ENCODE results near the gene LDB3.

Gene LDB3

DNA sequence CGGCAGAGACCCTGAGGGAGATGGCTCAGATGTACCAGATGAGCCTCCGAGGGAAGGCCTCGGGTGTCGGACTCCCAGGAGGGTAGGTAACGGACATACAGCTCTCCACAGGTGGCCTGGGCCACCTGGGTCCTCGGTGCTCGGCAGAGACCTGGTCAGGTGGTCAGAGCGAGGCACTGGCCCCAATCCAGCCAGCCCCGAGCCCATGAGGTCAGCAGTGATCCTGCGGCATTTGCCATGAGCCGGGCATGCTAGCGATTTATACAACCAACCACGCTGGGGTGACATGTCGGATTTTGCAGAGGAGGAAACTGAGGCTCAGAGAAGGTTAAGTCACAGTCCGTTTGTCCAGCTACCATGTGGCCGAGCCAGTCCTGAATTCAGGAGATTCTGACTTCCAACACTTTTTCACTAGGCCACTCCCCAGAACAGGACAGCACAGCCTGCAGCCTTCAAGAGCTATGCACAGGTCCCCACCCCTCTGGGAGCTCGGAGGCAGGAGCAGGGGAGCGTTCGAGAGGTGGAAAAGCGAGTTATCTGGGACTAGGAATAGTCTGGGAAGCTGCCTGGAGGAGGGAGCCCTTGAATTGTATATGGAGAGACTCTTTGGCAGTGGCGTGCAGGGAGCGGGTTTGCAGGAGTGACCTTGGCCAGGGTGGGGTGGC is 13.5 kb downstream of the LDB3 start:
- no peaks in the 10 kb centered on the region for H3K27me3 ChIP-seq (ENCODE audit: control insufficient read depth in 1 of 2, insufficient read depth in 2 of 2, low read length in 2 of 2)
- peak overlapping the region; percentile 66 for H3K27ac ChIP-seq (ENCODE audit: low read depth, low read length)
- no peaks in the 10 kb centered on the region for H3K9me3 ChIP-seq (ENCODE audit: low read length)
- no peak overlapping the region for H3K4me3 ChIP-seq (ENCODE audit: low read depth in 1 of 2, low read length in 2 of 2)
- peaks cover 22% of the 10 kb centered on the region for H3K36me3 ChIP-seq (ENCODE audit: insufficient read depth, low read length)
- H3K9ac ChIP-seq (ENCODE audit: low read length) = no peak overlapping the region
- peaks cover 60% of the 10 kb centered on the region for H3K4me1 ChIP-seq (ENCODE audit: insufficient read depth, low read length)

DNA sequence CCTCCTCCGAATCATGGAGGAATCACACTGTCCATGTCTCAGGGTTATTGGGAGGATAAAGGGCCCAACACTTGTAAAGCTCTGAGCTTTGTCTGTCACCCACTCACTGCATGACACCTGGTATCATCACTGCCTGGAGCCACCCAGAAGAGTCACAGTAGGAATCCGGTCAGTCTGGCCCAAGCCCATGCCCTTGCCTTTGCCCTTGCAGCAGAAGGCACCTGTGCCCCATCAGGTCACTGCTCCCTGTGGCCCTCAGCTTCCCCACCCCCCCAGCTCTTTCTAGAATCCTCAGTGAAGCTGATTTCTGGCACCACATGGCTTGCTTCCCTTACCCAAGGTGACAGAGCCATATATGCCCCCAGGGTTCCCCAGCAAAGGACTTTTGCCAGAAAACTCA is 14.4 kb downstream of the LDB3 start:
- Histone ChIP-seq H3K4me3 (ENCODE audit: low read depth in 1 of 2, low read length in 2 of 2) (no peak overlapping the region), H3K9me3 (ENCODE audit: low read length) (no peaks in the 10 kb centered on the region), H3K4me1 (ENCODE audit: insufficient read depth, low read length) (peaks cover 64% of the 10 kb centered on the region), H3K9ac (ENCODE audit: low read length) (no peak overlapping the region), H3K36me3 (ENCODE audit: insufficient read depth, low read length) (peaks cover 22% of the 10 kb centered on the region), H3K27ac (ENCODE audit: low read depth, low read length) (no peak overlapping the region), H3K27me3 (ENCODE audit: control insufficient read depth in 1 of 2, insufficient read depth in 2 of 2, low read length in 2 of 2) (no peaks in the 10 kb centered on the region)

DNA sequence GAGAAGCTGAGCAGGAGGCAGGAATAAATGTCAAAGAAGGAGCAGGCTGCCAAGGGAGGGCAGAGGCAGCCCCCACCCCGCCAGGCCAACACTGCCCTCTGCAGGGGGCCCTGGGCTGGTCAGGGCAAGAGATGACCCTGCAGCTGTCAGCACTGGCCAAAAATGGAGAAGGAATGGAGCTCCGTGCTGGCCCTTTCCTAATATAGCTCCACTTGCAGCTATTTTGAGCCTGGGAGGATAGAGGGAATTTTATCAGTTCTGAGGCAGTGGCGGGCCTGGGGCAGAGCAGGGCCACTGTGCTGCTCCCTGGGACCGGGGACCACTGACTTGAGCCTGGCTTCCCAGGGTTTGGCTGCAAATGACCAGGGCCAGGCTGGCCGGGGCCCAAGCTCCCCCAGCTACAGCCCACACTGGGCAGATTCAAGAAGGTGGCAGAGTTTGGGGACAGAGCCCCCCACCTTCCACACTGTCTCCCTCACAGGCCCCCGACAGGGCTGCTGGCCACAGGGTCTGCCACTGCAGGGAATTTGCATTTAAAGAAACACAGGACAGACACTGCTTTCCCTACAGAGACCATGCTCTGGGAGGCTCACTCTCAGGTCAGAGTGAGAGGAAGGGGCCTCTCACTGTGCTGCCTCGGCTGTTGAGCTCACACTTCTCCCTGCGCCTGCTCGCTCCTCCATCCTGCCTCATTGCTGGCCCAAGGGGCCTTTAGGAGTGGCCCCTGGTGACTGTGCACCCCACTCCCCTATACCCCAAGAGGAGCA is 16.2 kb downstream of the LDB3 start:
- no peak overlapping the region for H3K9ac ChIP-seq (ENCODE audit: low read length)
- H3K9me3 ChIP-seq (ENCODE audit: low read length) = no peaks in the 10 kb centered on the region
- H3K4me1 ChIP-seq (ENCODE audit: insufficient read depth, low read length) = peaks cover 78% of the 10 kb centered on the region
- H3K27ac ChIP-seq (ENCODE audit: low read depth, low read length) = peak overlapping the region; percentile 86
- H3K27me3 ChIP-seq (ENCODE audit: control insufficient read depth in 1 of 2, insufficient read depth in 2 of 2, low read length in 2 of 2) = no peaks in the 10 kb centered on the region
- H3K4me3 ChIP-seq (ENCODE audit: low read depth in 1 of 2, low read length in 2 of 2) = no peak overlapping the region
- H3K36me3 ChIP-seq (ENCODE audit: insufficient read depth, low read length) = peaks cover 22% of the 10 kb centered on the region

DNA sequence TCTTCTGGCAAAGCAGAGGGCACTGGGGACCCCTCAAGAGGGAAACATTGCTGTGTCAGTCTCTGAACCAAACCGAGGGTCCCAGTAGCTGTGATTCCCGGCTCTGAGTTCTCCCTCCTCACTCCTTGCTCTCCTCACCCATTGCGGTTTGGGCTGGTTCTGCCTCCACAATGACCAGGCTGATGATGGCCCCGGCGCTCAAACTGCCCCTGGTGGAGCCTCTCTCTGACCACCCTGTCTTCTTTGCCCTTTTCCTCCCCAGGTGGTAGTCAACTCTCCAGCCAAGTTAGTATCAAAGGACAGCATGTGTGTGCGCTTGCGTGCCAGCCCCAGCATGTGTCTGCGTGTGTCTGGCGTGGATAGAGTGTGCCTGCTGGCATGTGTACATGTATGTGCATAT is 17.1 kb downstream of the LDB3 start:
- Histone ChIP-seq H3K9me3 (ENCODE audit: low read length) (no peaks in the 10 kb centered on the region), H3K4me1 (ENCODE audit: insufficient read depth, low read length) (peaks cover 78% of the 10 kb centered on the region), H3K9ac (ENCODE audit: low read length) (no peak overlapping the region), H3K4me3 (ENCODE audit: low read depth in 1 of 2, low read length in 2 of 2) (no peak overlapping the region), H3K27ac (ENCODE audit: low read depth, low read length) (peak overlapping the region; percentile 86), H3K36me3 (ENCODE audit: insufficient read depth, low read length) (peaks cover 22% of the 10 kb centered on the region), H3K27me3 (ENCODE audit: control insufficient read depth in 1 of 2, insufficient read depth in 2 of 2, low read length in 2 of 2) (no peaks in the 10 kb centered on the region)

DNA sequence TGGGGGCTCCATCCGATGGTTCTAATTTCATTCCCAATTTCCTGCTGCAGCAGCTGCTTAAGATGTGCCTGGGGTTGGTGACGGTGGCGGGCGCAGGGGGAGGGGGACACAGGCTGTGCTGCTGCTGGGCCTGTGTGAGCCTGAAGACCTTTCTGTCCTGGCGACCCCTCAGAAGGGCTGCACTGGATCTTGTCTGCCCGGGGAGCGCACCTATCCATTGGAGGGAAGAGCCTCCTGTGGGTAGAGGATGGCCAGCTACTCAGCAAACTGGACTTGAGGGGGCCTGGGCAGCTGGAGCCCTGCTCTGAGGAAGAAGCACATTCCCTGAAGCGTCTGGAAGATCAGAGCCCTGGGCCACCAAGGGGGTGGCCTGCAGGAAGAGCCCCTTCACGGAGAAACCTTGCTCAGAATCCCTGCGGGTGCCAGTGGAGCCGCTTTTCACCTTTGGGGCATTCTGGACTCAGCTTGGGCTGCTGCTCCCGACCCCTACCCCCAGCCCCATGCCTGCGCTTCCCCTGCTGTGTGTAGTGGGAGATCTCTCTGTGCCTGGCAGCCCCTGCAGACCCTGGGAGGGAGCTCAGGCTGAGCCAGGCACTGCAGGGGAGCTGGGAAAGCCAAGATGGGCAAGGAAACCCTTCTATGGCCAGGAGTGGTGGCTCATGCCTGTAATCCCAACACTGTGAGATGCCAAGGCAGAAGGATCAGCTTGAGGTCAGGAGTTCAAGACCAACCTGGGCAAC is 17.8 kb downstream of the LDB3 start:
- Histone ChIP-seq H3K27ac (ENCODE audit: low read depth, low read length) (peak overlapping the region; percentile 67), H3K4me1 (ENCODE audit: insufficient read depth, low read length) (peaks cover 73% of the 10 kb centered on the region), H3K9ac (ENCODE audit: low read length) (no peak overlapping the region)

DNA sequence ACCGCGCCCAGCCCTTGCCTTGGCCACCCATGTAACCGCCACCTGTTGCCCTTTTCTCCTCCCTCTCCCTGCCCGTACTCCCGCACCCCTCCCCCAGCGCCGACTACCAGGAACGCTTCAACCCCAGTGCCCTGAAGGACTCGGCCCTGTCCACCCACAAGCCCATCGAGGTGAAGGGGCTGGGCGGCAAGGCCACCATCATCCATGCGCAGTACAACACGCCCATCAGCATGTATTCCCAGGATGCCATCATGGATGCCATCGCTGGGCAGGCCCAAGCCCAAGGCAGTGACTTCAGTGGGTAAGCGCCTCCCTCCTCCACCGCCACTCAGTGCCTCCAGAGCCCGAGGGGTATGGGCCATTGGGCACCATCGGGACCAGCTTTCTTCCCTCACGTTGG is 18.7 kb downstream of the LDB3 start:
- Histone ChIP-seq H3K4me3 (ENCODE audit: low read depth in 1 of 2, low read length in 2 of 2) (no peak overlapping the region), H3K27ac (ENCODE audit: low read depth, low read length) (peak overlapping the region; percentile 67), H3K4me1 (ENCODE audit: insufficient read depth, low read length) (peaks cover 64% of the 10 kb centered on the region), H3K9me3 (ENCODE audit: low read length) (no peaks in the 10 kb centered on the region), H3K27me3 (ENCODE audit: control insufficient read depth in 1 of 2, insufficient read depth in 2 of 2, low read length in 2 of 2) (no peaks in the 10 kb centered on the region), H3K36me3 (ENCODE audit: insufficient read depth, low read length) (peaks cover 15% of the 10 kb centered on the region), H3K9ac (ENCODE audit: low read length) (no peak overlapping the region)

More for the DNA sequence above, 17.8 kb downstream of the LDB3 start:
- Histone ChIP-seq H3K9me3 (ENCODE audit: low read length) (no peaks in the 10 kb centered on the region), H3K36me3 (ENCODE audit: insufficient read depth, low read length) (peaks cover 22% of the 10 kb centered on the region), H3K4me3 (ENCODE audit: low read depth in 1 of 2, low read length in 2 of 2) (no peak overlapping the region), H3K27me3 (ENCODE audit: control insufficient read depth in 1 of 2, insufficient read depth in 2 of 2, low read length in 2 of 2) (no peaks in the 10 kb centered on the region)

DNA sequence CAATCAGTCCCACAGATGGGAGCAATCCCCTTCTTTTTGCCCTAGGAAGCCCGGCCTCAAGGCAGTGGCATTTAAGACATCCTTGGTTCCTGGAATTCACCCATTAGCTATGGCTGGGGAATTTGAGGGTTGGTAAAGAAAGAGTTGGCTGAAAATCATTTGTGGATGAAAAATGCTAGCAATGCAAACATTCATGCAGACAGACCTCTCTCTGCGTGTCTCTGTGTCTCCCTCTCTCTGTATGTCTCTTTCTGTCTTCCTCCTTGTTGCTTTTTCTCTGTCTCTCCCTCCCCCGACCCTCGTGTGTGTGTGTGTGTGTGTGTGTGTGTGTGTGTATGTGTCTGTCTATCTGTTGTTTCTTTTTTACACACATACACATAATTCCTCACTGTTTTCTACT is 19.4 kb downstream of the LDB3 start:
- H3K36me3 ChIP-seq (ENCODE audit: insufficient read depth, low read length) = peaks cover 15% of the 10 kb centered on the region
- H3K27ac ChIP-seq (ENCODE audit: low read depth, low read length) = peak overlapping the region; percentile 67
- peak overlapping the region; percentile 44 for H3K9ac ChIP-seq (ENCODE audit: low read length)
- H3K27me3 ChIP-seq (ENCODE audit: control insufficient read depth in 1 of 2, insufficient read depth in 2 of 2, low read length in 2 of 2) = no peaks in the 10 kb centered on the region
- H3K4me3 ChIP-seq (ENCODE audit: low read depth in 1 of 2, low read length in 2 of 2) = no peak overlapping the region
- peaks cover 58% of the 10 kb centered on the region for H3K4me1 ChIP-seq (ENCODE audit: insufficient read depth, low read length)
- no peaks in the 10 kb centered on the region for H3K9me3 ChIP-seq (ENCODE audit: low read length)

DNA sequence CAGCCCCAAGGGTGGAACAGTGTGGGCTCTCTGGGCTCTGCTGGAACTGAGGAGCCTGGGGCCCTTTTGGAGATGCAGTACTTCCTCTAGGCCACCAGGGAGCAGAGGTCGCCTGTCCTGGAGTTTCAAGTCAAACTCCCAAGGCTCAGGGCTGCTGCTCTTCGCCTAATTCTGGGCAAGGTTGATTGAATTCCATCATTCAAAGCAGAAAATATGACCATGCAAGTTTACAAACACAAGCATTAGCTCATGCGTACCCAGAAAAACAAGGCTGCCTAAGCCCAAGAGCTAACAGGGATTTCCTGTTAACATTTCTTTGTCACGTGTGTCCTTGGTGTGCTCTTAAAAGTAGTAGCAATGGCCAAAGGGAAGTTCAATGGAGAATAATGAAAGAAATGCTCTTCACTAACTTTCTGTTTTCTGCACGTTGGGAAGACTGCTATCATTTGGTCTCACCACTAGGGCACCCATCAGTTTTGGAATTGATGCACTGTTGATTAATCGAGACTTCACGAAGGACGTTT is 20.1 kb downstream of the LDB3 start:
- no peaks in the 10 kb centered on the region for H3K27me3 ChIP-seq (ENCODE audit: control insufficient read depth in 1 of 2, insufficient read depth in 2 of 2, low read length in 2 of 2)
- H3K27ac ChIP-seq (ENCODE audit: low read depth, low read length) = peak overlapping the region; percentile 67
- no peak overlapping the region for H3K9ac ChIP-seq (ENCODE audit: low read length)
- no peak overlapping the region for H3K4me3 ChIP-seq (ENCODE audit: low read depth in 1 of 2, low read length in 2 of 2)
- H3K36me3 ChIP-seq (ENCODE audit: insufficient read depth, low read length) = peaks cover 12% of the 10 kb centered on the region
- peaks cover 58% of the 10 kb centered on the region for H3K4me1 ChIP-seq (ENCODE audit: insufficient read depth, low read length)
- no peaks in the 10 kb centered on the region for H3K9me3 ChIP-seq (ENCODE audit: low read length)

DNA sequence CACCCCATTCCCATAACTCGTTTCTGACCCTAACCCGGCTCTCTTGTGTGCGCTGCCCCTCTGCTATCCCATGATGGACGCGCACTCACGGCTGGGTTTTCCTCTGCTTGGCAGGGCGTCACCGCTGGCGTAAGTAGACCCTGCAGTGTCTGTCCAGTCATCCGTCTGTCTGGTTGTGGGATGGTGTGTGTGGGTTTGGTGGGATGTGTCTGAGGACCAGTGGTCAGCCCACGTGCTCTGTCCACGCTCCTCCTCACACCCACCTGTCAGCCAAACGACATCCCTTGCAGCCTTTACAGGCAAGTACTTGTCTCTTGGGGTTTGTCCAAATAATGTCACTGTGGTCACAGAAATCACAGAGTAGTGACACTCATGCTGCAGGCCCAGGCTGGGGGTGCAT is 20.8 kb downstream of the LDB3 start:
- no peaks in the 10 kb centered on the region for H3K9me3 ChIP-seq (ENCODE audit: low read length)
- no peak overlapping the region for H3K4me3 ChIP-seq (ENCODE audit: low read depth in 1 of 2, low read length in 2 of 2)
- H3K36me3 ChIP-seq (ENCODE audit: insufficient read depth, low read length) = peaks cover 12% of the 10 kb centered on the region
- H3K9ac ChIP-seq (ENCODE audit: low read length) = no peak overlapping the region
- H3K4me1 ChIP-seq (ENCODE audit: insufficient read depth, low read length) = peaks cover 57% of the 10 kb centered on the region
- H3K27ac ChIP-seq (ENCODE audit: low read depth, low read length) = no peak overlapping the region
- H3K27me3 ChIP-seq (ENCODE audit: control insufficient read depth in 1 of 2, insufficient read depth in 2 of 2, low read length in 2 of 2) = no peaks in the 10 kb centered on the region

DNA sequence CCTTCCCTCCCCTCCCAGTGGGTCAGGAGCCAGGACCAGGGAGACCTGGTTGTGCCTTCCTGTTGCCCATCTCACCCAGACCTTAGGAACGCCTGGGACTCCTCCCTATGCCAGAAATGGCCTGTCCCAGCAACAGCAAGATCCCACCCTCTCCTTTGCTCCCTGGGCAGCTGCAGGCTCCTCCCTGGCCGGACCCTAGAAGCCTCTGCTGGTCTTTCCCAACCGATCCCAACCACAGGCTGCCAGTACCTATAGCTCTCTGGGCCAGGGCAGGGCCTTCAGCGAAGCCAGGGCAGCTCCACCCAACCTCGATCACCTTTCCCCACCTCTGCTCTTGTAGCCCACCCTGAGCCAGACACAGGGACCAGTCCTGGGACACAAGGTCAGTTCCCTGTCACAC is 21.9 kb downstream of the LDB3 start:
- Histone ChIP-seq H3K27me3 (ENCODE audit: control insufficient read depth in 1 of 2, insufficient read depth in 2 of 2, low read length in 2 of 2) (no peaks in the 10 kb centered on the region), H3K4me3 (ENCODE audit: low read depth in 1 of 2, low read length in 2 of 2) (no peak overlapping the region), H3K27ac (ENCODE audit: low read depth, low read length) (no peak overlapping the region), H3K36me3 (ENCODE audit: insufficient read depth, low read length) (peaks cover 22% of the 10 kb centered on the region), H3K4me1 (ENCODE audit: insufficient read depth, low read length) (peaks cover 47% of the 10 kb centered on the region), H3K9ac (ENCODE audit: low read length) (no peak overlapping the region), H3K9me3 (ENCODE audit: low read length) (no peaks in the 10 kb centered on the region)

DNA sequence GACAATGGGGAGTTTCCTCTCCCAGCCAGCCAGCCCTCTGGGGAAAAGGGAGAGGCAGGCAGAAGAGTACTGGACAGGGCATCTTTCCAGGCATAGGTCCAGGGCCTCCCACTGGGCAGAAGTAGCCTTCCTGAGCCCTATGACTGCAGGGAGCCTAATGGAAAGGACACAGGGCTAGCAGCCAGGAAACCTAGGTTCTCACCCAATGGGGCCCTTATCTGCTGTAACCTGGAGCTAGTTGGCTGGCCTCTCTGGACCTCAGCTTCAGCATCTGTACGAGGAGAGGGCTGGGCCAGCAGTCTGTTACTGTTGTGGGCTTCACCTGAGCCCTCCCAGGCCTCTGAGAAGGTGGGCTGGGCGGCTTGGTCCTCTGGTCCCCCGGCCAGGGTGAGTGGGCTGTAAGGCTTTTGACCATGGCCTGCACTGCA is 22.4 kb downstream of the LDB3 start:
- Histone ChIP-seq H3K4me1 (ENCODE audit: insufficient read depth, low read length) (peaks cover 42% of the 10 kb centered on the region), H3K9me3 (ENCODE audit: low read length) (no peaks in the 10 kb centered on the region)

More for the DNA sequence above, 22.4 kb downstream of the LDB3 start:
- Histone ChIP-seq H3K27me3 (ENCODE audit: control insufficient read depth in 1 of 2, insufficient read depth in 2 of 2, low read length in 2 of 2) (no peaks in the 10 kb centered on the region), H3K27ac (ENCODE audit: low read depth, low read length) (no peak overlapping the region), H3K4me3 (ENCODE audit: low read depth in 1 of 2, low read length in 2 of 2) (no peak overlapping the region), H3K9ac (ENCODE audit: low read length) (no peak overlapping the region), H3K36me3 (ENCODE audit: insufficient read depth, low read length) (peaks cover 26% of the 10 kb centered on the region)
